GM23338 (cell line): ENCODE measurements around the gene THBS1.

ENCODE experiments used
- CREB1 ChIP-seq: fragments of 250-450 bp; sonication (Bioruptor Pico); IDR thresholded peaks from 2 replicates; pipeline ENCODE4 v1.5.0; 2020; ENCODE audit warnings: low read depth, mild to moderate bottlenecking, moderate library complexity
- CTCF ChIP-seq, 2 experiments: fragments of 200-600 bp in 1 of 2; sonication (generic) in 1 of 2; conservative IDR thresholded peaks; 2 replicates each; pipeline versions ENCODE4 v1.5.1 to v1.6.1; 2016 to 2017; ENCODE audit warnings: antibody characterized with exemption in 2 of 2, low read depth in 2 of 2, mild to moderate bottlenecking in 2 of 2, moderate library complexity in 1 of 2
- ETS1 ChIP-seq: IDR thresholded peaks from 2 replicates; pipeline ENCODE4 v1.6.1; 2016; ENCODE audit warnings: antibody characterized with exemption
- EZH2 ChIP-seq: fragments of 200-600 bp; sonication (generic); IDR thresholded peaks from one replicate; pipeline ENCODE4 v1.8.0; 2017; ENCODE audit warnings: antibody characterized with exemption, mild to moderate bottlenecking, low read depth; ENCODE audit not compliant: unreplicated experiment
- JUNB ChIP-seq: IDR thresholded peaks from one replicate; pipeline ENCODE4 v1.6.1; 2016; ENCODE audit warnings: antibody characterized with exemption; ENCODE audit not compliant: unreplicated experiment
- NANOG ChIP-seq: IDR thresholded peaks from 2 replicates; pipeline ENCODE4 v1.6.1; 2016; ENCODE audit warnings: antibody characterized with exemption, borderline replicate concordance
- POLR2AphosphoS5 ChIP-seq: IDR thresholded peaks from 2 replicates; pipeline ENCODE4 v1.6.1; 2016; ENCODE audit warnings: antibody characterized with exemption, low read depth
- REST ChIP-seq: IDR thresholded peaks from one replicate; pipeline ENCODE4 v1.6.1; 2018; ENCODE audit warnings: antibody characterized with exemption; ENCODE audit not compliant: unreplicated experiment
- ZNF114 ChIP-seq: fragments of 250-450 bp; sonication (Bioruptor Pico); IDR thresholded peaks from 2 replicates; pipeline ENCODE4 v1.5.0; 2020; ENCODE audit warnings: mild to moderate bottlenecking, moderate library complexity
- TF ChIP-seq, protein P1 (sequence below): fragments of 250-450 bp; sonication (Bioruptor Pico); IDR thresholded peaks from 2 replicates; pipeline ENCODE4 v1.5.0; 2020; ENCODE audit warnings: mild to moderate bottlenecking, moderate library complexity

DNA sequence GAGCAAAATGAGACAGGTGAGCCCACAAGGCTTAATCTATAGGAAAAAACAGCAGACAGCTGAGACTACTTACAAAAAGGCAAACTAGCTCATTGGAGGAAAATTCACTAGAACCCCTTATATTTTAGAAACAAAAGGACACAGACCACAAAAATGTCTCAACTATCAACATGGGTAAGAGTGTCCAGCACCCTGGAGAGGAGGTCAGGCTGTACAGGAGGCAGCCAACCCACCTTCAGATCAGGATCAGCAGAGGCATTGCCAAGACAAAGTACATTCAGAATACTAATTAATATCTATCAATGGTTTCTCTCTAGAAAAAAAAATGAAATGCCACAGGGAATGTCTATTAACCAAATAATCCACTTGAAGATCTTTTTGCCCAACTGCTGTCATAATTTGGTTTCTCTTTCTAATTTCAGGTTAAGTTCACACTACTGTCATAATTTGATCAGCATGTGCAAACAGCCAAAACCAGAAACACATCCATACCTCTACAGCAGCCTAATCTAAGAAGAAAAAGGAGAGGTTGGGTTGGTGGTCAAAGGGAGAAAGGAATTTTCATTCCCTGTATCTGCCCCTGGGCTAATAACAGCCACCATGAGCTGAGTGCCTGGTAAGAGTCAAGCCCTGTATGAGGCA is 26.0 kb upstream of the THBS1 start:
- no peak for TF ChIP-seq CTCF (conservative IDR thresholded peaks at IDR 0.05; ENCODE audit: low read depth in 2 of 2)
- no peak for TF ChIP-seq EZH2
- no peak for TF ChIP-seq POLR2AphosphoS5
- no peak for TF ChIP-seq REST
- TF ChIP-seq CREB1 (CRISPR knock-in tag) = no peak
- TF ChIP-seq NANOG = no peak
- TF ChIP-seq, protein P1, sequence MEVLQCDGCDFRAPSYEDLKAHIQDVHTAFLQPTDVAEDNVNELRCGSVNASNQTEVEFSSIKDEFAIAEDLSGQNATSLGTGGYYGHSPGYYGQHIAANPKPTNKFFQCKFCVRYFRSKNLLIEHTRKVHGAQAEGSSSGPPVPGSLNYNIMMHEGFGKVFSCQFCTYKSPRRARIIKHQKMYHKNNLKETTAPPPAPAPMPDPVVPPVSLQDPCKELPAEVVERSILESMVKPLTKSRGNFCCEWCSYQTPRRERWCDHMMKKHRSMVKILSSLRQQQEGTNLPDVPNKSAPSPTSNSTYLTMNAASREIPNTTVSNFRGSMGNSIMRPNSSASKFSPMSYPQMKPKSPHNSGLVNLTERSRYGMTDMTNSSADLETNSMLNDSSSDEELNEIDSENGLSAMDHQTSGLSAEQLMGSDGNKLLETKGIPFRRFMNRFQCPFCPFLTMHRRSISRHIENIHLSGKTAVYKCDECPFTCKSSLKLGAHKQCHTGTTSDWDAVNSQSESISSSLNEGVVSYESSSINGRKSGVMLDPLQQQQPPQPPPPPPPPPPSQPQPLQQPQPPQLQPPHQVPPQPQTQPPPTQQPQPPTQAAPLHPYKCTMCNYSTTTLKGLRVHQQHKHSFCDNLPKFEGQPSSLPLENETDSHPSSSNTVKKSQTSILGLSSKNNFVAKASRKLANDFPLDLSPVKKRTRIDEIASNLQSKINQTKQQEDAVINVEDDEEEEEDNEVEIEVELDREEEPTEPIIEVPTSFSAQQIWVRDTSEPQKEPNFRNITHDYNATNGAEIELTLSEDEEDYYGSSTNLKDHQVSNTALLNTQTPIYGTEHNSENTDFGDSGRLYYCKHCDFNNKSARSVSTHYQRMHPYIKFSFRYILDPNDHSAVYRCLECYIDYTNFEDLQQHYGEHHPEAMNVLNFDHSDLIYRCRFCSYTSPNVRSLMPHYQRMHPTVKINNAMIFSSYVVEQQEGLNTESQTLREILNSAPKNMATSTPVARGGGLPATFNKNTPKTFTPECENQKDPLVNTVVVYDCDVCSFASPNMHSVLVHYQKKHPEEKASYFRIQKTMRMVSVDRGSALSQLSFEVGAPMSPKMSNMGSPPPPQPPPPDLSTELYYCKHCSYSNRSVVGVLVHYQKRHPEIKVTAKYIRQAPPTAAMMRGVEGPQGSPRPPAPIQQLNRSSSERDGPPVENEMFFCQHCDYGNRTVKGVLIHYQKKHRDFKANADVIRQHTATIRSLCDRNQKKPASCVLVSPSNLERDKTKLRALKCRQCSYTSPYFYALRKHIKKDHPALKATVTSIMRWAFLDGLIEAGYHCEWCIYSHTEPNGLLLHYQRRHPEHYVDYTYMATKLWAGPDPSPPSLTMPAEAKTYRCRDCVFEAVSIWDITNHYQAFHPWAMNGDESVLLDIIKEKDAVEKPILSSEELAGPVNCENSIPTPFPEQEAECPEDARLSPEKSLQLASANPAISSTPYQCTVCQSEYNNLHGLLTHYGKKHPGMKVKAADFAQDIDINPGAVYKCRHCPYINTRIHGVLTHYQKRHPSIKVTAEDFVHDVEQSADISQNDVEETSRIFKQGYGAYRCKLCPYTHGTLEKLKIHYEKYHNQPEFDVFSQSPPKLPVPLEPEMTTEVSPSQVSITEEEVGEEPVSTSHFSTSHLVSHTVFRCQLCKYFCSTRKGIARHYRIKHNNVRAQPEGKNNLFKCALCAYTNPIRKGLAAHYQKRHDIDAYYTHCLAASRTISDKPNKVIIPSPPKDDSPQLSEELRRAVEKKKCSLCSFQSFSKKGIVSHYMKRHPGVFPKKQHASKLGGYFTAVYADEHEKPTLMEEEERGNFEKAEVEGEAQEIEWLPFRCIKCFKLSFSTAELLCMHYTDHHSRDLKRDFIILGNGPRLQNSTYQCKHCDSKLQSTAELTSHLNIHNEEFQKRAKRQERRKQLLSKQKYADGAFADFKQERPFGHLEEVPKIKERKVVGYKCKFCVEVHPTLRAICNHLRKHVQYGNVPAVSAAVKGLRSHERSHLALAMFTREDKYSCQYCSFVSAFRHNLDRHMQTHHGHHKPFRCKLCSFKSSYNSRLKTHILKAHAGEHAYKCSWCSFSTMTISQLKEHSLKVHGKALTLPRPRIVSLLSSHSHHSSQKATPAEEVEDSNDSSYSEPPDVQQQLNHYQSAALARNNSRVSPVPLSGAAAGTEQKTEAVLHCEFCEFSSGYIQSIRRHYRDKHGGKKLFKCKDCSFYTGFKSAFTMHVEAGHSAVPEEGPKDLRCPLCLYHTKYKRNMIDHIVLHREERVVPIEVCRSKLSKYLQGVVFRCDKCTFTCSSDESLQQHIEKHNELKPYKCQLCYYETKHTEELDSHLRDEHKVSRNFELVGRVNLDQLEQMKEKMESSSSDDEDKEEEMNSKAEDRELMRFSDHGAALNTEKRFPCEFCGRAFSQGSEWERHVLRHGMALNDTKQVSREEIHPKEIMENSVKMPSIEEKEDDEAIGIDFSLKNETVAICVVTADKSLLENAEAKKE = no peak
- no peak for TF ChIP-seq ETS1
- no peak for TF ChIP-seq JUNB
- no peak for TF ChIP-seq ZNF114 (CRISPR knock-in tag)
